NCI-H446 treated with DMSO at 0.1 percent for 48 hours (cell line): ENCODE results near the gene TCF4.

ENCODE experiments used
- DNase-seq: peaks from one replicate; lab custom pipeline; 2025; lab: John Stamatoyannopoulos, UW

The TCF4 gene

GRCh38 chr18:55439056-55439455 is 148.9 kb downstream of the TCF4 start:
- no peak for DNase-seq

GRCh38 chr18:55435592-55435991 is 152.4 kb downstream of the TCF4 start:
- DNase-seq, result no peak

GRCh38 chr18:55433648-55434047 is 154.3 kb downstream of the TCF4 start:
- DNase-seq, result no peak

- DNase-seq, result no peak
Measured at GRCh38 chr18:55433140-55433539, 154.9 kb downstream of the TCF4 start.

GRCh38 chr18:55432307-55433040 is 155.5 kb downstream of the TCF4 start:
- no peak for DNase-seq

DNA sequence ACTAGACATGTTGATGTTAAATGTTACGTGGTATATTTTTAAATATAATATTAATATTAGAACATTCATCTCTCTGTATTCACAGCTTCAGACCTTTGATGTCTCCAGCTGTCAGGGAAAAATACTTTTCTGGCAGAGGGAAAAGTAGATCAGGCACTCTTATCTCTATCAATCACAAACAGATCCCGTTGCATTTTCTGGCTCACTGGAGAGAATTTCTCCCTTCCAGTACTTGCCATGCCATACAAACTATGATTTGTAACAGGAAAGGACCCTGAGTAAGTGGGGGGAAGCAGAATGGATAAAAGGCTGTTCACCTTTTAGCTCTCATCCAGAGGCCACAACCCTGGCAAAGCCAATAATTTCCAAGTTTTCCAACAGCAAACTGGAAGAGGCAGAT is 158.0 kb downstream of the TCF4 start:
- DNase-seq, result no peak

- DNase-seq, result no peak
Measured at GRCh38 chr18:55427951-55428350, 160.0 kb downstream of the TCF4 start.

GRCh38 chr18:55425698-55426097 is 162.3 kb downstream of the TCF4 start:
- DNase-seq, result no peak

DNA sequence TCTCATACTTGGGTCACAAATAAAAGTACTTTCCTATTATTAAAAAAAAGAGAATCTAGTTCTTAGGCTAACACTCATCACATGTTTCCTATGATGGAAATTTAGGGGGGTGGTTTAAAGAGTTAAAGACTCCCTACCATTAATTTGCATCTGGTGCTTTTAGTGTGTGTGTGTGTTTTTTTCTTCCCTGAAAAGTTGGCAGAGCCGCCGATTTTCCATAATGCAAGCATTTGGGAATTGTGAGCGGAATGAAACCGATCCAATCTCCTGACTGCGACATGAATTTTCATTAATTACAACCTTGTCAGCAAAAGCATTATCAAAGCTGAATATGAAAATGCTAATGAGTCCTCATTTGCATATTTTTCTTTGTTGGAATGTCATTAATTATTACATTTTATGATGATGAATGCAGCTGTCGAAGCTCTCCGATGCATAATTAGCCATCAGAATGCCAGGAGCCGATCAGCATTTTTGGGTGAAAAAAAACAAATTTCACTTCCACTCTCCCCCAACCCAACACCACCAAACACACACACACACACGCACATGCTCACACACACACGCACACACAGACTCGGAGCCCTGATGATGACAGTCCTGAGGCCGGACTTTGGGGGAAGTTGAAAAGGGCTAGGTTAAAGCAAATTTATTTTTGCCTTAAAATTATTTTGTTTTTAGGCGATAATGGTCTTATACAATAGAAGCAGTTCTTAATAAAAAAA is 165.4 kb downstream of the TCF4 start:
- peak; percentile 92 for DNase-seq

DNA sequence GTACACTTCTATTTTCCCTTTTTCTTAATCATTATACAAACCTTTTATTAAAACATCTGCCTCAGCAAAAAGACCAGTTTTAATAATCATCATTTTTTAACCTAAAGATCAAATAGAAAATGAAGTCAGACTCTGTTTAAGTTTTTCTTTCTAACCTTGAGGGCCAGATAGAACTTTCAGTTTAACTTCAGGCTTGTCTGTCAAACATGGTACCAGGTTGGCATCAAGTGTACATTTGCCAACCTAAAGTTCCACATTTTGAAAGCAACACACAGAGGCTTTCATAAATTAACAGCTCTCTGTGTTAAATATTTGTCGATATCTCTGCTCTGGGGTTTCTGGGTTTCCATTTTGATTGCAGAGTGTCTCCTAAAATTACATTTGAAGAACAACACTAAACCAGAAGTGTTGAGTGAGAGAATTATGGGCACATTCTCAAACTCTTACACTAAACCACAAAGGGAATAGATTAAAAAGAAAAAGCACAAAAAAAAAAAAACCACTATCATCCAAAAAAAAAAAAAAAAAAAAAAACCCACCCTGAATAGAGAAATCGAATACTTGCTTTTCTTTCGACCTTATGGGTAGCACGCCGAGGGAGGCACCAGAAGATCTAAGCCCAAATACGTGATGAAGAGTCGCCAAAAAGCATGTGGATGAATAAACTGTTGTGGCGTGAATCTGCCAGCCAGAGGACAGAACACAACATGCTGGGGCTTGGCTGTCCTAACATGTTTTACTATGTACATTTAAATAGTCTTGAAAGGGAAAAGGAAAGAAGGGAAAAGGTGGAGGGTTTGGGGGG is 166.2 kb downstream of the TCF4 start:
- peak; percentile 92 for DNase-seq

DNA sequence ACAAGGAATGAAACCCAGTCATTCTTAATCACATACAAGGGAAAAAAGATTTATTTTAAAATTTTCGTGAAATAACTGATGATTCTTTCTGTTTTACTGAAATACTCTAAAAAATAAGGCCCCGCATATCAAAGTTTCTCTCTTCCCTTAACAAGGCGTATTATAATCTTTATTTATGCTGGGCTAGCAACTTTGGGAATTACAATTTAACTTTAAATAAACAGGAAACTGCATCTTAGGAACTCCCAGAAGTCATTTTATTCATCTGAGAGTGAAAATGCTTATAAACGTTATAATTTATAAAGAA is 166.7 kb downstream of the TCF4 start:
- no peak for DNase-seq

- DNase-seq, result no peak
Measured at GRCh38 chr18:55420665-55421307, 167.2 kb downstream of the TCF4 start.

DNA sequence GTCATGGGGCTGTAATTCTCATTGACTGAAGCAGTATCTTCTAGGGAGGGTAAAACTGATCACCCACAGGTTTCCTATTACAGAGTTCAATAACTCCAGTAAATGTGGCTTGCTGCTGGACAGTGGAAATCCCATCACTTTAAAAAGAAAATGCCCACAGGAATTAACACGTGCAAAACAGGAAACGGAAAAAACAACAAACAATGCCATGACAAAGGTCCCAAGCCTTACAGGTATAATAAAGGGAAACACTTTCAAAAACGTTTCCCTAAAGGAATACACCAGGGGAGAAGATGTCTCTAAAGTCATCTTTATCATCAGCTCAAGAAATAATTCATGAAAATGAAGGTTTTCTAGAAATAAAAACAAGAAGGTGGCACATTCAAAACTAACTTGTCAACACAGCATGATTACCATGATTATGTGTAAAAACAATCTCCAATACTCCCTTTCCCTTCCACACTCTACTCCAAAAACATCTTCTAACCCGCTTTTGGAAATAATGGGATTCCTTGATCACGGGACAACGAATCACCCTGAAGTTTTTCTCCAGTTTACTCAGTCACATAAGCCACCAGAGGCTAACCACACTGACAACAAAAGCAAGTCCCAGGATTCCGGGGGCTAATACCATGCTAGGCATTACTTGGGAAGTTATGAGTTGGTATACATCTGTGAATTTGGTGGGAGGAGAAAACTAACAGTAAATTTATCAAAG is 167.9 kb downstream of the TCF4 start:
- no peak for DNase-seq

- peak; percentile 21 for DNase-seq
Measured at GRCh38 chr18:55419132-55419946, 168.7 kb downstream of the TCF4 start.

DNA sequence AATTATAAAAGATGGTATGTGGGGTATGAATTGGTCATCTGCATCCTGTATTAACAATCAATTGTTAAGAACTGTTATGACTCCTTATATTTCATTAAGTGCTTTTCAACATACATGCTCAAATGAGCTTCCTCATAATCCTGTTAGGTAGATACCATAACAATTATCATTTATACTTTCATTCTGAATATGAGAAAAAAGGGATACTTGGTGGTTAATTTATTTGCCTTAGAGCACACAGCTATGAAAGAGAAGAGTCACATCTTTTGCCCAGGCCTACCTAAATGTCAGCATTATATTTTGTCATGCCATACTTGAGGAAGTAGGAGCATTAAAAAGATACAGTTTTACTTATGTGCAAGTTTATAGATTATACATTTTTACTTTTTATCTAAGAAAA is 169.6 kb downstream of the TCF4 start:
- DNase-seq, result no peak

DNA sequence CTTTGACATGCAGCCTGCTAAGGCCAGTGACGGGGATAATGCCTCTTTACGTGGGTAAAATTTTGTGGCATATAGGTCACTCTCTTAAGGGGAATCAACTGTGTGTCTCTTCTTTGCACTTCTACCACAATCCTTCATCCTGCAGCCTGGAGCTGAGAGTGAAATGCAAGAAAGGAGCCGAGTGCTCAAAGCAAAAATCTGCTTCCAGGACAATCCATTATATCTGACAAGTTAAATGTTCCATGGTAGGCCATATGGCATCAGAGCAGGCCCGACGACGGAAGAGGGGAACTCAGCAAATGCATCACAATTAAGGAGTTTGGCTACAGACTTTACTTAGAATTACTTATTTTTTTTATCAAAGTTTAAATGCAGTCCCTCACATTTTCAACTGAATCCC is 171.2 kb downstream of the TCF4 start:
- peak; percentile 88 for DNase-seq

DNA sequence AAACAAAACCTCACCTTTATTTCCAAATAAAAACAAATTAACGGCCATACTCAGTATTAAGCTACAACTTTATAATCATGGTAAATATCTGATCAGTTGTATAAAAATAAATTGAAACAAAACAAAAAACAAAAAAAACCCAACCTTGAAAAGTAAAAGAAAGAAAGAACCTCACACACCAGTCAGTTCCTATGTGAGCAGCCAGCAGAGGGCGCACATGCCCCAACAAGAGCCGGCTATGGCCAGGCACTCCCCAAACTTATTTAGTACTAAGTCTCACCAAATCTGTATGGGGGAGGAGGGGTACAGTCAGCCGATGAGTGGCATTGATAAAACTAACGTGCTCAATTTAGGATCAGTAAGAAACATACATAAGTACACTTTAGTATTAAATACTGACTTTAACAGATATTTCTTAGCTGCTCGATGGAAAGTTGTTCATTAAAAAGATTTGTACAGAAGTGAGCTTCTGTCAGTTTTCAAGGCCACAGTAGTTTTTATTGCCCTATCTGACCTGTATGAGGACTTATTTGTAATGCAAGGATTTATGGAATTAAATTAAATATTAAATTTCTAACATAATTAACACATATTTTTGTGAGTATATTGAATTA is 172.6 kb downstream of the TCF4 start:
- DNase-seq, result peak; percentile 76

- no peak for DNase-seq
Measured at GRCh38 chr18:55414475-55414874, 173.5 kb downstream of the TCF4 start.

DNA sequence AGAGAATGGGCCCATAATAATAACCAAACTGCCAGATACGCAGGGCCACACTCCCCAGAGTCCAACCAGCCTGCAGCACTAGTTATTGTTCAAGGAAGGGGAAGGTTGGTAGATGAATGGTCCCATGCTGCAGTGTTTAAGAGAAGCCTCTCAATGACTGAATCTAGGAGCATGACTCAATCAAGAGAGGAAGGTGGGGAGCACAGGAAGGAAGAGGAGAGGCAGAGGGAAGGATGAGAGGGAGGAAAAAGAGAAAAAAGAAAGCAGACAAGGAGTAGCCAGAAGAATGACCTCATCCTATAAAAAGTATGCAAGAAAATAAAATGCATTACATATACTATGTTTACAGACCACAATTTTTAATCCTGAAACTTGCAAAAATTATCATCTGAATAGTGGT is 174.5 kb downstream of the TCF4 start:
- DNase-seq, result no peak

DNA sequence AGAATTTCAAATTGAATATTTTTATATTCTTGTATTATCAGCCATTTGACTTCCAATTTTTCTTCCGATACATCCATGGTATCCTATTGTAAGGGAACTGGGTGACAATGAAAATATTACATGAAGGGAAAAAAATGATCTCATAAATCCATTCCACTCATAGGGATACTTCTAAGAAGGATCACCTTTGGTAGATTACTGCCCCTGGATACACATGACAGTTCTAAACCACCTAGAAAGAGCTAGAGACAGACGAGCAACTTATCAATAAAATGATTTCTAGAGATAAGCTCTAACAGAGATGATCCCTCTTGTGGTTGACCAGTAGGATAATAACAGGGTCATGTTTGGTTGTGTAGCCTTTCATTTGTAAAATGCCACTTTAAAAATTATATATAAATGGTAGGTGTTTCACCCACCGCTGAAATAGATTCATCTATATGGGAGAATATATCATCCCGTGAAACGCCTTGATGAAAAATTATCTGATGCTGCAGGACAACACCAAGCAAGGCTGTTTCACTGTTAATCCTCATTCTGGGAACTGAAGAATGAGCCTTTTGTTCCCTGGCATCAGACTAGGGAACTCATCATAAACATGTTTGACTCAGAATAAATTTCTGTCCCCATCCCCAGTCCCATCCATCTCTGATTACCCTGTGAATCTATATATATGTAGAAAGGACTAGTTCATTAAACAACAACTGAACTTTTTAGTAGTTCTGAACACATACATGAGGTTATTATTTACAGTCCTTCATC is 180.0 kb downstream of the TCF4 start:
- DNase-seq, result no peak
